IMR-90 (cell line): ENCODE results near the gene PMM1. TPM values are rescaled to one million over a fixed set of nuclear protein-coding genes. Genes with fewer than 3 reads are reported as not detected.
A peak's percentile ranks its signal among the peaks of the same experiment; 100 is the strongest.
"Not testable (repeated sequence)": the region's sequence is repeated elsewhere in the genome, so short reads cannot be mapped to it uniquely, and the experiment has no call there.

Experiments used
- ATAC-seq: fragments of 200-7000 bp; cut with Tn5 transposase; 2 replicates; pipeline ENCODE4 v1.9.1; 2020; ENCODE audit warnings: low read depth, mild to moderate bottlenecking, moderate library complexity
- BruUV-seq: library from RNA; stranded (reverse); fragments of 400-500 nt; replicated peaks from 2 replicates; lab custom pipeline; 2021; lab: Mats Ljungman, UMichigan
- CTCF ChIA-PET: fragments of 300-600 bp; formaldehyde crosslinking; extraction: SDS; loops from one replicate; lab custom pipeline; 2021; ENCODE audit warnings: antibody characterized with exemption; lab: Yijun Ruan, JAX
- POLR2A ChIA-PET: fragments of 300-600 bp; sonication (Branson Sonifier 250); formaldehyde crosslinking; loops from one replicate; lab custom pipeline; 2022; ENCODE audit warnings: antibody characterized with exemption; ENCODE audit not compliant: unreplicated experiment; lab: Charles Lee
- DNase-seq: peaks from one replicate; pipeline ENCODE4 v3.0.0; 2013
- H2AFZ ChIP-seq: replicated peaks from 2 replicates; pipeline ENCODE3; 2013; ENCODE audit warnings: low read length, mild to moderate bottlenecking; ENCODE audit not compliant: poor library complexity
- H2AK5ac ChIP-seq: 2 replicates; pipeline ENCODE4 v1.6.1; 2013; ENCODE audit warnings: low read depth, low read length, inconsistent platforms
- H2AK9ac ChIP-seq: replicated peaks from 2 replicates; pipeline ENCODE3; 2013; ENCODE audit warnings: mild to moderate bottlenecking, low read depth, low read length, moderate library complexity; ENCODE audit not compliant: poor library complexity
- H2BK120ac ChIP-seq: 2 replicates; pipeline ENCODE4 v1.6.1; 2013; ENCODE audit warnings: low read depth, low read length, inconsistent platforms
- H2BK15ac ChIP-seq: 3 replicates; pipeline ENCODE4 v1.6.1; 2013; ENCODE audit warnings: low read depth, low read length, inconsistent platforms
- H2BK20ac ChIP-seq: 2 replicates; pipeline ENCODE4 v1.6.1; 2013; ENCODE audit warnings: low read depth, mild to moderate bottlenecking, inconsistent platforms, low read length, moderate library complexity
- H2BK5ac ChIP-seq: 2 replicates; pipeline ENCODE4 v1.6.1; 2013; ENCODE audit warnings: mild to moderate bottlenecking, low read depth, low read length, inconsistent platforms; ENCODE audit not compliant: poor library complexity, severe bottlenecking
- H3K14ac ChIP-seq: replicated peaks from 2 replicates; pipeline ENCODE4 v1.6.1; 2013; ENCODE audit warnings: low read depth, low read length, inconsistent platforms
- H3K18ac ChIP-seq: 2 replicates; pipeline ENCODE4 v1.6.1; 2013; ENCODE audit warnings: low read depth, low read length, control low read depth
- H3K23ac ChIP-seq: 2 replicates; pipeline ENCODE4 v1.6.1; 2013; ENCODE audit warnings: low read depth, low read length, inconsistent platforms
- H3K27ac ChIP-seq: 2 replicates; pipeline ENCODE4 v1.5.1; 2013; ENCODE audit warnings: mild to moderate bottlenecking, control low read depth, low read length; ENCODE audit not compliant: insufficient read depth
- H3K27me3 ChIP-seq: 2 replicates; pipeline ENCODE4 v1.6.1; 2013; ENCODE audit warnings: low read length; ENCODE audit not compliant: control insufficient read depth, insufficient read depth
- H3K36me3 ChIP-seq: 2 replicates; pipeline ENCODE4 v1.6.1; 2013; ENCODE audit warnings: low read length, mixed read lengths; ENCODE audit not compliant: control insufficient read depth, insufficient read depth
- H3K4ac ChIP-seq: 2 replicates; pipeline ENCODE4 v1.6.1; 2013; ENCODE audit warnings: low read depth, low read length, inconsistent platforms
- H3K4me1 ChIP-seq: 2 replicates; pipeline ENCODE4 v1.6.1; 2013; ENCODE audit warnings: low read length, mixed read lengths; ENCODE audit not compliant: control insufficient read depth, insufficient read depth
- H3K4me2 ChIP-seq: 2 replicates; pipeline ENCODE4 v1.6.1; 2013; ENCODE audit warnings: low read depth, mild to moderate bottlenecking, control low read depth, low read length, moderate library complexity
- H3K4me3 ChIP-seq: 2 replicates; pipeline ENCODE4 v1.5.1; 2013; ENCODE audit warnings: low read depth, mild to moderate bottlenecking, control low read depth, low read length, moderate library complexity; ENCODE audit not compliant: insufficient read depth
- H3K56ac ChIP-seq: 2 replicates; pipeline ENCODE4 v1.6.1; 2013; ENCODE audit warnings: low read length, inconsistent platforms; ENCODE audit not compliant: insufficient read depth; ENCODE audit errors: extremely low read depth
- H3K79me1 ChIP-seq, 2 experiments: 2 replicates each; pipeline ENCODE4 v1.6.1; 2013; ENCODE audit warnings: low read length in 2 of 2, inconsistent platforms in 1 of 2, low read depth in 1 of 2
- H3K9ac ChIP-seq: 2 replicates; pipeline ENCODE4 v1.6.1; 2013; ENCODE audit warnings: low read depth, low read length, control low read depth
- H3K9me1 ChIP-seq: 2 replicates; pipeline ENCODE4 v1.6.1; 2013; ENCODE audit warnings: low read length, inconsistent platforms; ENCODE audit not compliant: insufficient read depth
- H3K9me3 ChIP-seq: 2 replicates; pipeline ENCODE4 v1.6.1; 2013; ENCODE audit warnings: low read length; ENCODE audit not compliant: control insufficient read depth, insufficient read depth
- H4K20me1 ChIP-seq: 2 replicates; pipeline ENCODE4 v1.6.1; 2013; ENCODE audit warnings: low read length, inconsistent platforms; ENCODE audit not compliant: insufficient read depth
- H4K5ac ChIP-seq: 2 replicates; pipeline ENCODE4 v1.6.1; 2013; ENCODE audit warnings: mild to moderate bottlenecking, low read depth, low read length, control low read depth
- H4K8ac ChIP-seq, 2 experiments: 2 replicates each; pipeline ENCODE4 v1.6.1; 2013; ENCODE audit warnings: low read depth in 2 of 2, low read length in 2 of 2, control low read depth in 1 of 2, inconsistent platforms in 1 of 2
- H4K91ac ChIP-seq: 2 replicates; pipeline ENCODE4 v1.6.1; 2013; ENCODE audit warnings: low read depth, low read length, inconsistent platforms; ENCODE audit not compliant: insufficient read depth
- CEBPB ChIP-seq: IDR thresholded peaks from 2 replicates; pipeline ENCODE4 v1.6.1; 2012; ENCODE audit warnings: low read depth, low read length, improper control_type of control experiment
- RCOR1 ChIP-seq: IDR thresholded peaks from 2 replicates; pipeline ENCODE4 v1.6.1; 2012; ENCODE audit warnings: mild to moderate bottlenecking, low read length, improper control_type of control experiment; ENCODE audit not compliant: insufficient replicate concordance
- WGBS, 2 experiments: methylation state at CpG; one replicate each; pipeline versions ENCODE4 v1.1.5 to v1.1.7; 2013; ENCODE audit warnings: missing lambda C conversion rate in 2 of 2; ENCODE audit not compliant: insufficient read length in 1 of 2; ENCODE audit errors: extremely low coverage in 2 of 2; 5-methylcytosine and 5-hydroxymethylcytosine counted together
- dilution Hi-C: fragments of 300-500 bp; cut with HindIII; formaldehyde crosslinking; loops from one replicate; pipeline ENCODE4 v1.14.3; 2018; ENCODE audit warnings: low sequenced_read_pairs; ENCODE audit not compliant: unreplicated experiment
- in situ Hi-C: fragments of 300-500 bp; cut with MboI; formaldehyde crosslinking; loops from 3 replicates; pipeline ENCODE4 v1.14.3; 2019; ENCODE audit warnings: low sequenced_read_pairs, inconsistent platforms, mixed read lengths
- intact Hi-C: fragments of 100-400 bp; cut with micrococcal nuclease; formaldehyde crosslinking; loops from 2 replicates; pipeline ENCODE4 v1.10.0; 2022
- polyA plus RNA-seq, 3 experiments: library from polyadenylated mRNA; depleted of rRNA; stranded (reverse); fragments of >200 nt; gene quantifications; 2 replicates each; pipeline ENCODE4 v1.2.3, GENCODE V29; 2012; ENCODE audit warnings: low replicate concordance in 1 of 3
- total RNA-seq: library from RNA; depleted of rRNA; stranded (reverse); fragments of >200 nt; gene quantifications from 2 replicates; pipeline ENCODE4 v1.2.3, GENCODE V29; 2012

PMM1 gene
- total and polyA plus RNA-seq, 2 of the 4 experiments (the other 2 are of a cell fraction): 22.8 to 92.8 TPM

GRCh38 chr22:41638124-41638523 is 48.5 kb upstream of the PMM1 start:
- TF ChIP-seq RCOR1 (no peak), CEBPB (0 out of 2 replicates have a peak, but pooled peaks have one; percentile 29)
- no peak for DNase-seq
- in situ Hi-C loops: no loop called here

DNA sequence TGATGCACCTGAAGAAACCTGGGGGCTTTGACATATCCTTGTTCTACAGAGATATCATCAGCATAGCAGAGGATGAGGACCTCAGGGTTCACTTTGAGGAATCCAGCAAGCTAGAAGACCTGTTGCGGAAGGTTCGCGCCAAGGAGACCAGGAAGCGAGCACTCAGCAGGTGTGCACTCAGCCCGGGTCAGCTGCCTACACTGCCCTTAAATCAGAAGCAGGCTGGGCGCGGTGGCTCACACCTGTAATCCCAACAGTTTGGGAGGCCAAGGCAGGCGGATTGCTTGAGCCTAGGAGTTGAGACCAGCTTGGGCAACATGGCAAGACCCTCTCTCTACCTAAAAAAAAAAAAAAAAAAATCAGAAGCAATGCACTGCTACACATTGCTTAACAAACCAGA is 48.0 kb upstream of the PMM1 start:
- in situ Hi-C loops: not testable (repeated sequence)

More at GRCh38 chr22:41638124-41638523, 48.5 kb upstream of the PMM1 start:
- H3K27me3 ChIP-seq: no peaks in the 10 kb centered on the region
- CTCF ChIA-PET: interaction anchor here (0.6 kb wide), 1 partner anchor 220 kb away, joined by 3 read pairs; no protein-coding TSS in a partner anchor
- no peak overlapping the region for H2AFZ ChIP-seq
- no peak overlapping the region for H3K9ac ChIP-seq
- H3K79me1 ChIP-seq: peaks cover 41 to 56% of the 10 kb centered on the region in 2 experiments
- no peak overlapping the region for H3K4me3 ChIP-seq
- no peak overlapping the region for H3K56ac ChIP-seq
- no peak overlapping the region for H4K91ac ChIP-seq
- no peak overlapping the region for H2BK20ac ChIP-seq
- H3K14ac ChIP-seq: no peak overlapping the region
- no peak overlapping the region for H3K23ac ChIP-seq
- H3K36me3 ChIP-seq: peaks cover 66% of the 10 kb centered on the region
- H2BK120ac ChIP-seq: no peak overlapping the region
- no peak overlapping the region for H3K4ac ChIP-seq
- intact Hi-C loops: no loop called here
- H3K18ac ChIP-seq: no peak overlapping the region
- peaks cover 16% of the 10 kb centered on the region for H4K20me1 ChIP-seq
- dilution Hi-C loops: no loop called here
- H2AK9ac ChIP-seq: no peak overlapping the region
- H2BK5ac ChIP-seq: no peak overlapping the region
- H3K4me2 ChIP-seq: no peak overlapping the region
- BruUV-seq: no TSS peak
- POLR2A ChIA-PET: no interaction called here
- no peaks in the 10 kb centered on the region for H3K9me3 ChIP-seq
- peaks cover 7% of the 10 kb centered on the region; the same call in 1 of the 2 replicates for H3K9me1 ChIP-seq
- no peak overlapping the region for H4K5ac ChIP-seq
- no peak overlapping the region for H2BK15ac ChIP-seq
- H3K4me1 ChIP-seq: no peaks in the 10 kb centered on the region
- no peak overlapping the region for H3K27ac ChIP-seq
- H4K8ac ChIP-seq: no peak overlapping the region
- 90% methylated on average over 2 of the region's 5 CpGs; no CpG with 5 or more reads in 1 of the 2 experiments for WGBS, 2 experiments
- no peak for ATAC-seq
- H2AK5ac ChIP-seq: no peak overlapping the region

More for the DNA sequence above, 48.0 kb upstream of the PMM1 start:
- H3K27ac ChIP-seq, H4K5ac ChIP-seq, H3K23ac ChIP-seq, H3K9me1 ChIP-seq, H3K4me2 ChIP-seq, H3K18ac ChIP-seq, H3K56ac ChIP-seq, H2BK15ac ChIP-seq, H3K14ac ChIP-seq, H2AFZ ChIP-seq, H3K4ac ChIP-seq, DNase-seq, POLR2A ChIA-PET, H4K8ac ChIP-seq, H2BK20ac ChIP-seq, H3K4me1 ChIP-seq, H2AK9ac ChIP-seq, H4K91ac ChIP-seq, H2AK5ac ChIP-seq, H3K4me3 ChIP-seq, ATAC-seq, H3K9me3 ChIP-seq, CTCF ChIA-PET, BruUV-seq, H3K9ac ChIP-seq, H3K27me3 ChIP-seq, intact Hi-C loops, dilution Hi-C loops, H2BK5ac ChIP-seq, H2BK120ac ChIP-seq: not testable (repeated sequence)
- H4K20me1 ChIP-seq: peaks cover 14% of the 10 kb centered on the region
- peaks cover 62% of the 10 kb centered on the region for H3K36me3 ChIP-seq
- WGBS, 2 experiments: 100% methylated on average over 3 of the region's 8 CpGs; no CpG with 5 or more reads in 1 of the 2 experiments
- H3K79me1 ChIP-seq: peaks cover 38 to 53% of the 10 kb centered on the region in 2 experiments
